Activated T-cell treated with anti-CD3 and anti-CD28 coated beads for 24 hours (primary cell): ENCODE results near the gene GCDH.
"Not testable (repeated sequence)": the region's sequence is repeated elsewhere in the genome, so short reads cannot be mapped to it uniquely, and the experiment has no call there.

Experiments used
- DNase-seq: peaks from one replicate; pipeline ENCODE4 v3.0.0-alpha.2; 2020; ENCODE audit warnings: low read depth

The GCDH gene

GRCh38 chr19:12890787-12891552, at the start of gene GCDH:
GCDH (plus strand) TSS chr19:12891160; CDS start chr19:12891305, 145 bp downstream.
- peak; percentile 95 for DNase-seq

- no peak for DNase-seq
These were observed 48.4 kb upstream of the GCDH start for GRCh38 chr19:12842511-12842910.

DNA sequence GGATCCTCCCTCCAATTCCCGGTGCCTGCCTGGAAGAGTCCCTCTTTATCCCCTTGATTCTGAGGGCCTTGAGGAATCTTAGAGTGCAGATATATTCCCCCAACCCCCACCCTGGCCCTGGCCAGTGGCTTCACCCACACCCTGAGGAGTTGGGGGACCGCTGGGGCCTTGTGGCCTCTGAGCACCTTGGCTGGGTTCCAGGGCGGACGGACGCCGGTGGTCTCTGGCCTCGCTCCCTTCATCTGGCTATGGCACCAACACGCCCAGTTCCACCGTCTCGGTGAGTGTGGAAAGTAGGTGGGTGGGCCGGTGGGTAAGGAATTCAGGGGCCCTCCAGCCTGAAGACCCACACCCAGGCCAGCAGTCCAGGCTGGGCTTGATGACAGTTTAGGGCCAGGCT, 47.6 kb upstream of the GCDH start:
- DNase-seq: no peak

DNA sequence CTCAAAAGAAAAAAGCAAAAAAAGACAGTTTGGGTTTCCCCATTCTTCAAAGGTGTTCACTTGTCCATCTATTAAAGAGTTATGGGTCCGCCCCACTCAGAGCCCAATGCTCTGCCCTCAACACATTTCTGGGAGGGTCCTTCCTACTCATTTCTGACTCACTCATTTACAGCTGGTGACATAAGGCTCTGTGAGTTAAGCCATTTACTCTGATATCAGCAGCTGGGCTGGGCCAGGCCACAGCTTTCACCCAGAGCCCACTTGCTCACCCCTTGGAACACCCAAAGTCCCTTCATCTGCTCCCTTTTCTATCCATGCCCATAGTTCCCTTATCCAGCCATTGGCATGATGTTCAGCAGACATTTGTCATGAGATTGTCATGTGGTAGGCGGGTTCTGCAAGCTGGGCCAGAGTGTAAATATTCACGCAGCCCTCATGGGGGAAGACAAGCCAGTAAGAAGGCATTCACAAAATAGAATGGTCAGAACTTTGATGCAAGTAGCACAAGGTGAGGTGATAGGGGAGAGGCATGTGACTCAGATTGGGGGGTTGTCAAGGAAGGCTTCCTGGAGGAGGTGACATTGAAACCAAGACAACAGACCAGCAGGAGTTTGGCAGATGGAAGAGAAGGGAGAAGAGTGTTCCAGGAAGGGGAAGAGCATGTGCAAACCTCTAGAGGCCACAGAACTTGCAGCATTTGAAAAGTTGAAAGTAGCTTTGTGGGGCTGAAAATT, 46.8 kb upstream of the GCDH start:
- no peak for DNase-seq

- not testable (repeated sequence) for DNase-seq
These were observed 44.3 kb upstream of the GCDH start for GRCh38 chr19:12846613-12847012.

DNA sequence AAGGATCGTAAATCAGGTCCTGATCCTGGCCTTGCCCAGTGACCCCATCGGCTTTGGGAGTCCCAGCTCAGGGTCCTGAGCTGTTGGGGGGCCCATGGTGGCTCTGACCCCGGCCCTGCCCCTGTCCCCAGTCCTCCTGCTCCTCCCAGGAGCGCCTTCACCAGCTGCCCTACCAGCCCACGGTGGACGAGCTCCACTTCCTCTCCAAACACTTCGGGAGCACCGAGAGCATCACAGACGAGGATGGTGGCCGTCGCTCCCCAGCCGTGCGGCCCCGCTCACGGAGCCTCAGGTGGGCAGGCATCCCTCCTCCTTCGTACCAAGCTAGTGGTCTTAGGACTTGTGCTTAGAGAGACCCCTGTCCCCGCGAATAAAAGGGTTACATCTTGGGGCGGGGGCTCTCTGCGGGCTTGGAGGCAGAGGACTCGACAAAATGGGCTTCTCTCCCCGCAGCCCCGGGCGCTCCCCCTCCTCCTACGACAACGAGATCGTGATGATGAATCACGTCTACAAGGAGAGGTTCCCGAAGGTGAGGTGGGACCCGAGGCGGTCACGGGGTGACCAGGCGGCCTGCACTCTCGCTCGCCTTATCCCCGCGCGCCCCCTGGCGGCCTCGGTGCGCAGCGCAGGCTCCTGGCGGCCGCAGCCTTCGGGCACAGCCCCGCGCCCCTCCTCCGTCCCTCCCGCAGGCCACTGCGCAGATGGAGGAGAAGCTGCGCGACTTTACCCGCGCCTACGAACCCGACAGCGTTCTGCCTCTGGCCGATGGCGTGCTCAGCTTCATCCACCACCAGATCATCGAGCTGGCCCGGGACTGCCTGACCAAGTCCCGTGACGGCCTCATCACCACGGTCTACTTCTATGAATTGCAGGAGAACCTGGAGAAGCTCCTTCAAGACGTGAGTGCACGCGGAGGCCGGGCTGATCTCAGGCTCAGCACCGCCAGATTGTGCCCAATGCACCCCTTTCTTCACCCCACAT, 43.5 kb upstream of the GCDH start:
- peak; percentile 82 for DNase-seq

DNA sequence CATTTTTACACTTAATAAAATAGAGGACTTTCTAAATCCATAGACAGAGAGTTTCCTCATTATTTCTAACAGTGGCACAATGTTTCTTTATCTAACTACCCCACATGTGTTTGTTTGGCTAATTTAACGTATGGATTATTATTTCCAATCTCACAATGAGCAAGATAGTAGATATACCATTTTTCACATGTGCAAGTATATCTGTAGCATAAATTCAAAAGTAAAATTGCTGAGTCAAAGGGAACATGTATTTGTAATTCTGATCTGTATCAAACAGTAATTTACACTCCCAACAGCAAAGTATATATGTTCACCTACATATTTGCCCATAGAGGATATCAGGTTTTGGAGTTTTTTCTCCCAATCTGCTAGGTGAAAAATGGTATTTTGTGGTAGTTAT, 34.3 kb upstream of the GCDH start:
- DNase-seq: no peak

DNA sequence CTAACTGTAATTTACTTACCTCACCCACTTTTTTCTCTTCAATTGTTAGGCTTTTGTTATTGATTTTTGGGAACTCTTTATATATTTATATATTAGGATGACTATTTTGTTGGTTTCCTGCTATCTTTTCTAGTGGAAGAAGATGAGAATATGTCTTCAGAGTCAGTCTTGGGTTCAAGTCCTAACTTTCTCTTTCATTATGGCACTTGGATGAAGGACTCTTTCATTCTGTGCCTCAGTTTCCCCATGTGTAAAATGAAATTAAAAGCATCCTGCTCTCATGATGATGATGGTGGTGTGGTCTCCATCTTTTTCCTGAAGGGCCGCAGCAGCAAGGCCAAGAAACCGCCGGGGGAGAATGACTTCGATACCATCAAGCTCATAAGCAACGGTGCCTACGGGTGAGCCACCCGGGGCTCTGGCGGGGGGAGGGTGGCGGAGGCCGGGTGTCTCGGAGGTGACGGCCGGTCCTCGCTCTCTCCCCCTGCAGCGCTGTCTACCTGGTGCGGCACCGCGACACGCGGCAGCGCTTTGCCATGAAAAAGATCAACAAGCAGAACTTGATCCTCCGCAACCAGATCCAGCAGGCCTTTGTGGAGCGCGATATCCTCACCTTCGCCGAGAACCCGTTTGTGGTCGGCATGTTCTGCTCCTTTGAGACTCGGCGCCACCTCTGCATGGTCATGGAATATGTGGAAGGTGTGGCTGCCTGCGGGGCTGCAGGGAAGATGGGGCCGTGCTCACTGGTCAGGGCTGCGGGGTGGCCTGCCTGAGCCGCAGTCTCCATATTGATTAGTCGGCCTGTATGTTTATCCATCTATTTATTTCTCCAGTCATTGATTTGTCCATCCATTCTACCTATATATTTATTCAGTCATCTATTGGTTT, 32.7 kb upstream of the GCDH start:
- DNase-seq: no peak

DNA sequence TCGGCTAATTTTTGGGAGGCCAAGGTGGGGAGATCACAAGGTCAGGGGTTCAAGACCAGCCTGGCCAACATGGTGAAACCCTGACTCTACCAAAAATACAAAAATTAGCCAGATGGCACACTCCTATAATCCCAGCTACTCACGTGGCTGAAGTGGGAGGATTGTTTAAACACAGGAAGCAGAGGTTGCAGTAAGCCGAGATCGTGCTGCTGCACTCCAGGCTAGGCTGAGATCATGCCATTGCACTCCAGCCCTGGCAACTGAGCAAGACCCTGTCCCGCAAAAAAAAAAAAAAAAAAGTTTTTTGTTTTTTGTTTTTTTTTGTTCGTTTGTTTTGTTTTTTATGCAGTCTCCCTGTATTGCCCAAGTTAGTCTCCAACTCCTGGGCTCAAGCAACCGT, 31.4 kb upstream of the GCDH start:
- DNase-seq: no peak

DNA sequence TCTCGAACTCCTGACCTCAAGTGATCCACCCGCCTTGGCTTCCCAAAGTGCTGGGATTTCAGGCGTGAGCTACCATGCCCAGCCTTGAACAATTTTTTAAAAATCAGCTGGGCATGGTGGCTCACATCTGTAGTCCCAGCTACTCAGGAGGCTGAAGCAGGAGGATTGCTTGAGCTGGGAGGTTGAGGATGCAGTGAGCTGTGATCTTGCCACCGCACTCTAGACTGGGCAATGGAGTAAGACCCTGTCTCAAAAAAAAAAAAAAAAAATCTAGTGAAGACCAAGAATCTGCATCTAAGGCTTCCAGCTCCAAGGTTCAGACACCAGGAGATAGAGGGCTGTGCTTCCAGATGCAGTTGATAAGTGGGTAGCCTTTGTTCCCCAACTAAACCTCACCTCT, 26.8 kb upstream of the GCDH start:
- DNase-seq: no peak

DNA sequence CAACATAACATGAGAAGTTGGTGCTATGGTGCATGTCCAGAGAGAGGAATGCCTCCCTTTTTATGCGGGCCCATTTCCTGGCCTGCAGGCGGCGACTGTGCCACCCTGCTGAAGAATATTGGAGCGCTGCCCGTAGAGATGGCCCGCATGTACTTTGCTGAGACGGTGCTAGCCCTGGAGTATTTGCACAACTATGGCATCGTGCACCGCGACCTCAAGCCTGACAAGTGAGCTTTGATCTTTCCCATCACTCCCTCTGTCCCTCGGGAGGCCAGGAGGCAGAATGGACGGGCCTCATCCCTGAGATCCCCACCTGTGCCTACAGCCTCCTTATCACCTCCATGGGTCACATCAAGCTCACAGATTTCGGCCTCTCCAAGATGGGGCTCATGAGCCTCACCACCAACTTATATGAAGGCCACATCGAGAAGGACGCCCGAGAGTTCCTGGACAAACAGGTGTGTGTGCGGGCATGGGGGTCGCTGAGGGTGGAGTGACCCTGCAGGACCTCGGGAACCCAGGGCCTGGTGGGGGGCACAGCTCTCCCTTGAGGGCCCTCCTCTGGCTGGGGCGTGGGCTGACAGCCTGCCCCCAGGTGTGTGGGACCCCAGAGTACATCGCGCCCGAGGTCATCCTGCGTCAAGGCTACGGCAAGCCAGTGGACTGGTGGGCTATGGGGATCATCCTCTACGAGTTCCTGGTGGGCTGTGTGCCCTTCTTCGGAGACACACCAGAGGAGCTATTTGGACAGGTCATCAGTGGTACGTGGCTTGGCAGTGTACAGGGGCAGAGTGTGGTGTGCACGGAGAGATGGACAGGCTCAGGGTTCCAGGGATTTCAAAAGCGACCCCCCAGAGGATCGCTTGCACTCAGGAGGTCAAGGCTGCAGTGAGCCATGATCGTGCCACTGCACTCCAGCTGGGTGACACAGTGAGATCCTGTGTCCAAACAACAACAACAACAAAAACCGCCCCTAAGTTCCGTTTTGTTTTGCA, 25.9 kb upstream of the GCDH start:
- no peak for DNase-seq

- DNase-seq: no peak
These were observed 25.1 kb upstream of the GCDH start for GRCh38 chr19:12865746-12866415.

- no peak for DNase-seq
These were observed 24.4 kb upstream of the GCDH start for GRCh38 chr19:12866416-12867119.

- peak; percentile 61 for DNase-seq
These were observed 23.6 kb upstream of the GCDH start for GRCh38 chr19:12867120-12868099.

DNA sequence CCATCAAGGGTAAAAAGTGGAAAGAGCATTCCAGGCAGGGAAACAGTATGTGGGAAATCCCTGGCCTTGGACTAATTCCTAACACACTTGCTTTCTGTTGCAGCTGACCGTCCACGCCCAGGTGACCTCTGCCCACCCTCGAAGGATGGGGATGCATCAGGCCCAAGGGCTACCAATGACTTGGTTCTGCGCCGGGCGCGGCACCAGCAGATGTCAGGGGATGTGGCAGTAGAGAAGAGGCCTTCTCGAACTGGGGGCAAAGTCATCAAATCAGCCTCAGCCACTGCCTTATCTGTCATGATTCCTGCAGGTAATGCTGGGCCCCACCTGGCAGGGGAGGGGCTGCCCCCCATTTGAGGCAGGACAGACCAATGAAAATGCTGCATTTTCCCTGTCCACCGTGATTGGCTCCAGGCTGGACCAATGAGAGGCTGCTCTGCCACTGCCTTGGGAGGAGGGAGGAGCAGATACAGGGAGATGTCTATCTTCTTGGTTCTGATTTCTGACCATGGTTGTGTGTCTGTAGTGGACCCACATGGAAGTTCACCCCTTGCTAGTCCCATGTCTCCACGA, 22.3 kb upstream of the GCDH start:
- no peak for DNase-seq

DNA sequence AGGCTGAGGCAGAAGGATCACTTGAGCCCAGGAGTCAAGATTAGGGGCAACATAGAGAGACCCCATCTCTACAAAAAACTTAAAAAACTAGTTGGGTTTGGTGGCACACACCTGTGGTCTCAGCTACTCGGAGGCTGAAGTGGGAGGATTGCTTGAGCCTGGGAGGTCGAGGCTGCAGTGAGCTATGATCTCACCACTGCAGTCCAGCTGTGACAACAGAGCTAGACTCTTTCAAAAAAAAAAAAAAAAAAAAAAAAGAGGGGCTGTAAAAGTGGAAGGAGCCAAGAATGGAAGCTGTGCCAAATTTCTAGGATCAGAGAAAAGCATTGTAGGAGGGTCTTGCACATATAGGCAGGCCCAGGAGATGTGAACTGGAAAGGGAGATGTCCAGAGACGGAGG, 19.3 kb upstream of the GCDH start:
- no peak for DNase-seq

GRCh38 chr19:12872255-12872654, 18.7 kb upstream of the GCDH start:
- no peak for DNase-seq
